Measurements from ENCODE around the gene ITGA2B. TPM values are rescaled to one million over a fixed set of nuclear protein-coding genes. Genes with fewer than 3 reads are reported as not detected.
"Not testable (repeated sequence)": the region's sequence is repeated elsewhere in the genome, so short reads cannot be mapped to it uniquely, and the experiment has no call there.

The ITGA2B gene
- total and polyA plus RNA-seq, 2 donors (not counting 1 experiment from before 2014, with no cell fraction given), result 0.10 to 0.66 TPM

- Histone ChIP-seq H3K4me3 (replicated peaks in 1 of 4; ENCODE audit: control extremely low read depth in 1 of 4, insufficient read depth in 1 of 4, low read depth in 3 of 4, low read length in 4 of 4) (no peak overlapping the region), H3K36me3 (ENCODE audit: control insufficient read depth, insufficient read depth, low read length) (no peaks in the 10 kb centered on the region), H2AFZ (ENCODE audit: low read length) (no peak overlapping the region), H3K4me2 (ENCODE audit: extremely low read depth, insufficient read depth, low read length) (no peak overlapping the region), H3K79me2 (ENCODE audit: control insufficient read depth, insufficient read depth, low read length) (no peaks in the 10 kb centered on the region), H3K27me3 (ENCODE audit: control insufficient read depth, insufficient read depth, low read length) (no peaks in the 10 kb centered on the region), H4K20me1 (ENCODE audit: control insufficient read depth, extremely low read depth, insufficient read depth, low read length) (no peaks in the 10 kb centered on the region), H3K4me1 (ENCODE audit: control insufficient read depth, extremely low read depth, insufficient read depth, low read length) (no peaks in the 10 kb centered on the region), H3K9ac (ENCODE audit: insufficient read depth, low read length) (no peak overlapping the region), H3K27ac (ENCODE audit: insufficient read depth, low read length) (no peak overlapping the region), H3K9me3 (ENCODE audit: control insufficient read depth, insufficient read depth, low read depth, low read length) (no peaks in the 10 kb centered on the region)
- peak; percentile 38 to 72 for DNase-seq (ENCODE audit: low read depth in 2 of 2)
- TF ChIP-seq EZH2 (IDR thresholded peaks at IDR 0.05; ENCODE audit: low read length, missing control alignments) (no peak), CTCF (conservative IDR thresholded peaks at IDR 0.05 in 1 of 2, IDR thresholded peaks at IDR 0.05 in 1 of 2; ENCODE audit: low read depth in 1 of 2, low read length in 2 of 2) (peak; percentile 68 to 75)
These were observed 58.1 kb downstream of the ITGA2B start for GRCh38 chr17:44331249-44331760.

DNA sequence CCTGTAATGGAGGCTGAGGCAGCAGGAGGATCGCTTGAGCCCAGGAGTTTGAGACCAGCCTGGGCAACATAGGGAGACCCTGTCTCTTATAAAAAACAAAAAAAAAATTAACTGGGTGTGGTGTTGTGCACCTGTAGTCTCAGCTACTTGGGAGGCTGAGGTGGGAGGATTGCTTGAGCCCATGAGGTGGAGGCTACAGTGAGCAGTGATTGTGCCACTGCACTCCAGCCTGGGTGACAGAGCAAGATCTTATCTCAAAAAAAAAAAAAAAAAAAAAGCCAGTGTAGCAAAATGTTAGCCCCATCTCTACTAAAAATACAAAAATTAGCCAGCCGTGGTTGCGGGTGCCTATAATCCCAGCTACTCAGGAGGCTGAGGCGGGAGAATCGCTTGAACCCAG lies 59.2 kb downstream of the ITGA2B start:
- not testable (repeated sequence) for H4K20me1 ChIP-seq (ENCODE audit: control insufficient read depth, extremely low read depth, insufficient read depth, low read length); H3K9ac ChIP-seq (ENCODE audit: insufficient read depth, low read length); H3K27me3 ChIP-seq (ENCODE audit: control insufficient read depth, insufficient read depth, low read length); DNase-seq (ENCODE audit: low read depth in 2 of 2); H3K9me3 ChIP-seq (ENCODE audit: control insufficient read depth, insufficient read depth, low read depth, low read length); H3K27ac ChIP-seq (ENCODE audit: insufficient read depth, low read length); H3K4me1 ChIP-seq (ENCODE audit: control insufficient read depth, extremely low read depth, insufficient read depth, low read length); H2AFZ ChIP-seq (ENCODE audit: low read length); H3K4me2 ChIP-seq (ENCODE audit: extremely low read depth, insufficient read depth, low read length); H3K79me2 ChIP-seq (ENCODE audit: control insufficient read depth, insufficient read depth, low read length); H3K4me3 ChIP-seq (replicated peaks in 1 of 4; ENCODE audit: control extremely low read depth in 1 of 4, insufficient read depth in 1 of 4, low read depth in 3 of 4, low read length in 4 of 4); H3K36me3 ChIP-seq (ENCODE audit: control insufficient read depth, insufficient read depth, low read length)

- not testable (repeated sequence) for H2AFZ ChIP-seq (ENCODE audit: low read length); H3K27me3 ChIP-seq (ENCODE audit: control insufficient read depth, insufficient read depth, low read length); H3K36me3 ChIP-seq (ENCODE audit: control insufficient read depth, insufficient read depth, low read length); H3K4me3 ChIP-seq (replicated peaks in 1 of 4; ENCODE audit: control extremely low read depth in 1 of 4, insufficient read depth in 1 of 4, low read depth in 3 of 4, low read length in 4 of 4); H3K79me2 ChIP-seq (ENCODE audit: control insufficient read depth, insufficient read depth, low read length); H3K27ac ChIP-seq (ENCODE audit: insufficient read depth, low read length); DNase-seq (ENCODE audit: low read depth in 2 of 2); H3K4me1 ChIP-seq (ENCODE audit: control insufficient read depth, extremely low read depth, insufficient read depth, low read length); H4K20me1 ChIP-seq (ENCODE audit: control insufficient read depth, extremely low read depth, insufficient read depth, low read length); H3K9me3 ChIP-seq (ENCODE audit: control insufficient read depth, insufficient read depth, low read depth, low read length); H3K9ac ChIP-seq (ENCODE audit: insufficient read depth, low read length); H3K4me2 ChIP-seq (ENCODE audit: extremely low read depth, insufficient read depth, low read length)
These were observed 59.9 kb downstream of the ITGA2B start for GRCh38 chr17:44329516-44329915.

DNA sequence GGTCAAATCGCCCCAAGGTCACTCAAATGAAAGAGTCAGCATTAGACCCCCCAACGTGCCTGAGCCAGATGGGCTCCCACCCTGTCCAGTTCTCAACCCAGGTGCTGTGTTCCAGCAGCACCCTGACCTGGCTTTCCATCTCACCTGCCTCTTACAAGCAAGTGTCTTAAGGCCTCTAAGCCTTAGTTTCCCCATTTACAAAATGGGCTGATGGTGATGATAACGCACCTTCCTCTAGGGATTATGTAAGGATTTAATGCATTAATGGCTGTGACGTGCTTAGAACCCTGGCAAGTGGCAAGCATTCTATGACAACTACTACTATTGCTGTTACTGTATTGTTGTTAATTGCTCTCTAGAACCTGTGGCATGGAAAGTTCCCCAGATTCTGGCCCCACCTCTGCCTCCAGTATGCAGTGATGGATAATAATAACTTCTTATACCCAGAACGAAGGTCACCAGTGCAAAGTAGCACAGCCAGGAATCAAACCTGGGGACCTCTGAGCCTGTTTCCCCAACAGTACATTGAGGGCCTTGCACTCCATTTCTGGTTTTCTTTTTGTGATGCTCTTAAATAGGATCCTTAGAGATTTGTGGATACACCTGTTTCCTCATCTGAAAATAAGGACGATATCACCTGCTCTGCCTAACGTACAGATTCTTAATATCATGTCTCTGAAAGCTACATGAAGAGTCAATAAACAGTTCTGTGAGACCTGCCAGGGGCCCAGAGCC lies 61.6 kb downstream of the ITGA2B start:
- Histone ChIP-seq H3K36me3 (ENCODE audit: control insufficient read depth, insufficient read depth, low read length) (no peaks in the 10 kb centered on the region), H3K9ac (ENCODE audit: insufficient read depth, low read length) (no peak overlapping the region), H2AFZ (ENCODE audit: low read length) (no peak overlapping the region), H3K4me1 (ENCODE audit: control insufficient read depth, extremely low read depth, insufficient read depth, low read length) (peaks cover 2% of the 10 kb centered on the region), H3K79me2 (ENCODE audit: control insufficient read depth, insufficient read depth, low read length) (peaks cover 6% of the 10 kb centered on the region), H3K27ac (ENCODE audit: insufficient read depth, low read length) (no peak overlapping the region), H4K20me1 (ENCODE audit: control insufficient read depth, extremely low read depth, insufficient read depth, low read length) (no peaks in the 10 kb centered on the region), H3K4me2 (ENCODE audit: extremely low read depth, insufficient read depth, low read length) (no peak overlapping the region), H3K4me3 (replicated peaks in 1 of 4; ENCODE audit: control extremely low read depth in 1 of 4, insufficient read depth in 1 of 4, low read depth in 3 of 4, low read length in 4 of 4) (no peak overlapping the region), H3K9me3 (ENCODE audit: control insufficient read depth, insufficient read depth, low read depth, low read length) (no peaks in the 10 kb centered on the region), H3K27me3 (ENCODE audit: control insufficient read depth, insufficient read depth, low read length) (no peaks in the 10 kb centered on the region)
- DNase-seq (ENCODE audit: low read depth in 2 of 2), result no peak
- no peak for TF ChIP-seq CTCF (conservative IDR thresholded peaks at IDR 0.05 in 1 of 2, IDR thresholded peaks at IDR 0.05 in 1 of 2; ENCODE audit: low read depth in 1 of 2, low read length in 2 of 2)
